ENCODE results near the gene HDC. TPM values are rescaled to one million over a fixed set of nuclear protein-coding genes. Genes with fewer than 3 reads are reported as not detected.

The HDC gene
- 2.6 and 3.5 TPM in 2 replicates for total RNA-seq
- long read RNA-seq, partial matches to known transcripts, result 1 of 7 reads
- long read RNA-seq, other reads (novel, unspliced or antisense), result 4 of 7 reads

- Mint-ChIP-seq H3K36me3 (ENCODE audit: low read depth) (no peaks in the 10 kb centered on the region), H3K9me3 (no peaks in the 10 kb centered on the region), H3K27me3 (ENCODE audit: low read depth) (no peaks in the 10 kb centered on the region), H3K27ac (ENCODE audit: unreplicated experiment) (no peak within 1 kb of the TSS), H3K4me1 (peaks cover 21% of the 10 kb centered on the region), H3K4me3 (no peak within 1 kb of the TSS)
- TF ChIP-seq CTCF (conservative IDR thresholded peaks at IDR 0.05), result no peak
- DNase-seq (ENCODE audit: low read depth, low spot score), result peak; percentile 5
These were observed at the start of gene HDC for GRCh38 chr15:50265620-50266019. Gene HDC (minus strand): TSS chr15:50265726. CDS start chr15:50265623, 103 bp downstream.

DNA sequence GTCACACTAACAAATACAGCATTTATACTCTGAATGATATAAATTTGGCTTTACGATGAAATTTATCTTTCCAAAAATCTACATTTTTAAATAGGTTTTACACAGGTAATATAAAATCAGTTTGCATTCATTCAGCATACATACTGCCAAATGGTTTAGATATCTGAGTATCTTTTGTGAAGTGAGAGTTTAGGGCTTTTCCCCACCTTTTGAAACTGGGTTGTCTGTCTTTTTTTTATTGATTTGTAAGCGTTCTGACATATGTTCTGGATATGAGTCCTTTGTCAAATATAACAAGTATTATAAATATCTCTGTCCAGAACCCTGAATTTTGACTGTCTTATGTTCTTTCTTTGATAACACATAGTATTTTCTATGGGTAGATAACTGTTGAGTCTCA, 47.1 kb upstream of the HDC start:
- no peaks in the 10 kb centered on the region for H3K4me1 Mint-ChIP-seq
- no peak for DNase-seq (ENCODE audit: low read depth, low spot score)
- no peaks in the 10 kb centered on the region for H3K27me3 Mint-ChIP-seq (ENCODE audit: low read depth)
- H3K4me3 Mint-ChIP-seq, result no peak overlapping the region
- H3K36me3 Mint-ChIP-seq (ENCODE audit: low read depth), result peaks cover 16% of the 10 kb centered on the region
- TF ChIP-seq CTCF (conservative IDR thresholded peaks at IDR 0.05), result no peak
- H3K27ac Mint-ChIP-seq (ENCODE audit: unreplicated experiment), result no peak overlapping the region
- H3K9me3 Mint-ChIP-seq, result peaks cover 7% of the 10 kb centered on the region

DNA sequence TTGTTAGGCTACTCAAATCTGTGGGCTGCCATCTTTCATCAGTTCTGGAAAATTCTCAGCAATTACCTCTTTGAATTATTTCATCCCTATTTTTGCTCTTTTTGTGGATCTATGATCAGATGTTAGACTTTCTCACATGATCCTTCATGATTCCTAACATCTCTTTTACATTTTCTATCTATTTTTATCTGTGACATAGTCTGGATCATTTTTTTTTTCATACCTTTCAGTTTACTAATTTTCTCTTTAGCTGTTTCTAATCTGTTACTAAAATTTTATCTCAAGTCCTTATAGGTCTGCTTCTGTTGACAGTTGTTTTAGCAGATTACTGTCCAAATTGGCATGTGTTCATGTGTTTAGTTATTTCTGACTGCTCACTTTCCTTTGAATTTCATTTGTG, 42.3 kb upstream of the HDC start:
- Mint-ChIP-seq H3K36me3 (ENCODE audit: low read depth) (peaks cover 33% of the 10 kb centered on the region), H3K27me3 (ENCODE audit: low read depth) (no peaks in the 10 kb centered on the region)

DNA sequence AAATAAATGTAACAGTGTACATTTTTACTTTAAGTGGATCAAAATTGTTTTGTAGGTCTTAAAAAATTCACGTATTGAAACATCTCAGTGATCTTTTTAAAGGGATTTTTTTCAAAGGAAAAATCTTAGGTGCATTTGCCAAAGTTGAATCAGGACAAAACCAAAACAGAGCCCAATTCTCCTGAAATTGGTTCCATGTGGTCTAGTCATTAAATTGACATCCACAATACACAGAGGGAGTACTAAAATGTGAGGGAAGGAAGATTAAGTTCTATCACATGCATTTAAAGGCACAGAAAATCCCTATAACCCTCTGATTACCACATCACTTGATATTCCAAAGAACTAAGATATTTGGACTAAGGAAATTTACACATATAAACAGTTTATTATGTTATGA, 39.3 kb upstream of the HDC start:
- Mint-ChIP-seq H3K27me3 (ENCODE audit: low read depth) (no peaks in the 10 kb centered on the region), H3K4me1 (no peaks in the 10 kb centered on the region), H3K36me3 (ENCODE audit: low read depth) (peaks cover 33% of the 10 kb centered on the region), H3K27ac (ENCODE audit: unreplicated experiment) (no peak overlapping the region), H3K9me3 (peaks cover 12% of the 10 kb centered on the region), H3K4me3 (no peak overlapping the region)
- DNase-seq (ENCODE audit: low read depth, low spot score), result no peak
- no peak for TF ChIP-seq CTCF (conservative IDR thresholded peaks at IDR 0.05)

More for the DNA sequence above, 42.3 kb upstream of the HDC start:
- DNase-seq (ENCODE audit: low read depth, low spot score), result no peak
- no peak for TF ChIP-seq CTCF (conservative IDR thresholded peaks at IDR 0.05)
- H3K9me3 Mint-ChIP-seq, result peaks cover 12% of the 10 kb centered on the region
- H3K4me3 Mint-ChIP-seq, result no peak overlapping the region
- no peaks in the 10 kb centered on the region for H3K4me1 Mint-ChIP-seq
- no peak overlapping the region for H3K27ac Mint-ChIP-seq (ENCODE audit: unreplicated experiment)

GRCh38 chr15:50302581-50302980, 37.1 kb upstream of the HDC start:
- H3K4me3 Mint-ChIP-seq, result no peak overlapping the region
- no peaks in the 10 kb centered on the region for H3K27me3 Mint-ChIP-seq (ENCODE audit: low read depth)
- no peak for TF ChIP-seq CTCF (conservative IDR thresholded peaks at IDR 0.05)
- H3K4me1 Mint-ChIP-seq, result no peaks in the 10 kb centered on the region
- DNase-seq (ENCODE audit: low read depth, low spot score), result no peak
- H3K27ac Mint-ChIP-seq (ENCODE audit: unreplicated experiment), result no peak overlapping the region
- peaks cover 16% of the 10 kb centered on the region for H3K36me3 Mint-ChIP-seq (ENCODE audit: low read depth)
- peaks cover 7% of the 10 kb centered on the region for H3K9me3 Mint-ChIP-seq

DNA sequence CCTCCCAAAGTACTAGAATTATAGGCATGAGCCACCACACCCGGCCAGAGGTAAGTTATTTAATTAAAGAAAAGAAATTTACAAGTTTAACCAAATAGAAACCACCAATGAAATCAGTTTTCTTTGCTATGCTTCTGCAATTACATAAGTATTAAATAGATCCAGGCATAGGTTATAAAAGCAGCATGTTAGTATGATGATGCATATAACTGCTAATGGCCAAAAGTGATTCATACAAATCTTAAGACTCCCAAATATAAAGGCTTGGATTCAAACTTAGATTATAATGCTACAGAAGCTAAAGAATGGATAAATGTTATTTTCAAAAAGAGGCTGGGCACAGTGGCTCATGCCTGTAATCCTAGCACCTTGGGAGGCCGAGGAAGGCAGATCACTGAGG, 32.8 kb upstream of the HDC start:
- Mint-ChIP-seq H3K27ac (ENCODE audit: unreplicated experiment) (no peak overlapping the region), H3K4me3 (no peak overlapping the region), H3K9me3 (no peaks in the 10 kb centered on the region), H3K27me3 (ENCODE audit: low read depth) (no peaks in the 10 kb centered on the region), H3K4me1 (no peaks in the 10 kb centered on the region), H3K36me3 (ENCODE audit: low read depth) (peaks cover 3% of the 10 kb centered on the region)
- TF ChIP-seq CTCF (conservative IDR thresholded peaks at IDR 0.05), result no peak
- DNase-seq (ENCODE audit: low read depth, low spot score), result no peak

Data from neural crest cell (in vitro differentiated cells).